ENCODE measurements around the gene CKS2. TPM values are rescaled to one million over a fixed set of nuclear protein-coding genes. Genes with fewer than 3 reads are reported as not detected.

CKS2 gene
- total and polyA plus RNA-seq, 4 donors: 17.4 to 113 (median 37.9) TPM

GRCh38 chr9:89346696-89347095 lies 35.7 kb downstream of the CKS2 start:
- H3K36me3 ChIP-seq (ENCODE audit: control insufficient read depth in 4 of 4, insufficient read depth in 4 of 4, low read length in 4 of 4): peaks cover 33 to 66% (median 57%) of the 10 kb centered on the region in 4 donors
- 88 to 91% methylated on average over 9 of the region's 9 CpGs for WGBS, 2 donors

GRCh38 chr9:89347651-89348050 lies 36.7 kb downstream of the CKS2 start:
- no peak for ATAC-seq (ENCODE audit: insufficient read depth, low FRiP score)
- H3K9me3 ChIP-seq (ENCODE audit: control insufficient read depth in 4 of 4, insufficient read depth in 3 of 4, low read length in 3 of 4): no peaks in the 10 kb centered on the region
- WGBS, 2 donors: 93% methylated on average over 5 of the region's 5 CpGs
- H3K27me3 ChIP-seq (ENCODE audit: control insufficient read depth in 3 of 3, insufficient read depth in 3 of 3, low read length in 2 of 3): no peaks in the 10 kb centered on the region
- H3K9ac ChIP-seq (ENCODE audit: insufficient read depth in 1 of 2, low read length in 2 of 2): no peak overlapping the region
- no peaks in the 10 kb centered on the region for H3K4me1 ChIP-seq (ENCODE audit: control insufficient read depth in 5 of 5, insufficient read depth in 5 of 5, low read length in 5 of 5)
- peaks cover 30 to 66% (median 62%) of the 10 kb centered on the region in 4 donors for H3K36me3 ChIP-seq (ENCODE audit: control insufficient read depth in 4 of 4, insufficient read depth in 4 of 4, low read length in 4 of 4)
- no peak for TF ChIP-seq CTCF (IDR thresholded peaks at IDR 0.05; ENCODE audit: control extremely low read depth, extremely low read depth)
- H3K4me3 ChIP-seq: no peak overlapping the region
- H3K27ac ChIP-seq (ENCODE audit: low read depth in 1 of 2, low read length in 1 of 2): no peak overlapping the region
- DNase-seq: no peak

More at GRCh38 chr9:89346696-89347095, 35.7 kb downstream of the CKS2 start:
- H3K27ac ChIP-seq (ENCODE audit: low read depth in 1 of 2, low read length in 1 of 2): no peak overlapping the region
- no peak for TF ChIP-seq CTCF (IDR thresholded peaks at IDR 0.05; ENCODE audit: control extremely low read depth, extremely low read depth)
- no peak overlapping the region for H3K4me3 ChIP-seq
- H3K9ac ChIP-seq (ENCODE audit: insufficient read depth in 1 of 2, low read length in 2 of 2): no peak overlapping the region
- no peaks in the 10 kb centered on the region for H3K9me3 ChIP-seq (ENCODE audit: control insufficient read depth in 4 of 4, insufficient read depth in 3 of 4, low read length in 3 of 4)
- H3K4me1 ChIP-seq (ENCODE audit: control insufficient read depth in 5 of 5, insufficient read depth in 5 of 5, low read length in 5 of 5): no peaks in the 10 kb centered on the region
- DNase-seq (no peak), ATAC-seq (ENCODE audit: insufficient read depth, low FRiP score) (no peak)
- no peaks in the 10 kb centered on the region for H3K27me3 ChIP-seq (ENCODE audit: control insufficient read depth in 3 of 3, insufficient read depth in 3 of 3, low read length in 2 of 3)

GRCh38 chr9:89349607-89350006 lies 38.6 kb downstream of the CKS2 start:
- Histone ChIP-seq H3K36me3 (ENCODE audit: control insufficient read depth in 4 of 4, insufficient read depth in 4 of 4, low read length in 4 of 4) (peaks cover 30 to 74% (median 66%) of the 10 kb centered on the region in 4 donors), H3K27me3 (ENCODE audit: control insufficient read depth in 3 of 3, insufficient read depth in 3 of 3, low read length in 2 of 3) (no peaks in the 10 kb centered on the region), H3K4me3 (no peak overlapping the region), H3K4me1 (ENCODE audit: control insufficient read depth in 5 of 5, insufficient read depth in 5 of 5, low read length in 5 of 5) (peaks cover 0 to 3% (median 0%) of the 10 kb centered on the region in 5 donors), H3K9me3 (ENCODE audit: control insufficient read depth in 4 of 4, insufficient read depth in 3 of 4, low read length in 3 of 4) (no peaks in the 10 kb centered on the region), H3K9ac (ENCODE audit: insufficient read depth in 1 of 2, low read length in 2 of 2) (no peak overlapping the region), H3K27ac (ENCODE audit: low read depth in 1 of 2, low read length in 1 of 2) (no peak overlapping the region)
- ATAC-seq (ENCODE audit: insufficient read depth, low FRiP score): no peak
- DNase-seq: no peak
- TF ChIP-seq CTCF (IDR thresholded peaks at IDR 0.05; ENCODE audit: control extremely low read depth, extremely low read depth): no peak
- 95 to 98% methylated on average over 6 of the region's 6 CpGs for WGBS, 2 donors

- Histone ChIP-seq H3K27ac (ENCODE audit: low read depth in 1 of 2, low read length in 1 of 2) (no peak overlapping the region), H3K9me3 (ENCODE audit: control insufficient read depth in 4 of 4, insufficient read depth in 3 of 4, low read length in 3 of 4) (no peaks in the 10 kb centered on the region), H3K27me3 (ENCODE audit: control insufficient read depth in 3 of 3, insufficient read depth in 3 of 3, low read length in 2 of 3) (no peaks in the 10 kb centered on the region), H3K4me3 (no peak overlapping the region), H3K36me3 (ENCODE audit: control insufficient read depth in 4 of 4, insufficient read depth in 4 of 4, low read length in 4 of 4) (peaks cover 37 to 75% (median 62%) of the 10 kb centered on the region in 4 donors), H3K4me1 (ENCODE audit: control insufficient read depth in 5 of 5, insufficient read depth in 5 of 5, low read length in 5 of 5) (peaks cover 0 to 3% (median 0%) of the 10 kb centered on the region in 5 donors), H3K9ac (ENCODE audit: insufficient read depth in 1 of 2, low read length in 2 of 2) (no peak overlapping the region)
- 78 to 83% methylated on average over 2 of the region's 2 CpGs for WGBS, 2 donors
- ATAC-seq (ENCODE audit: insufficient read depth, low FRiP score): no peak
- TF ChIP-seq CTCF (IDR thresholded peaks at IDR 0.05; ENCODE audit: control extremely low read depth, extremely low read depth): no peak
- no peak for DNase-seq
Measured at GRCh38 chr9:89350988-89351557, 40.1 kb downstream of the CKS2 start.
